ENCODE measurements around the gene PDZRN3. TPM values are rescaled to one million over a fixed set of nuclear protein-coding genes. Genes with fewer than 3 reads are reported as not detected.

Gene PDZRN3
- total and polyA plus RNA-seq, 11 donors = 30.2 to 163 (median 76.7) TPM

GRCh38 chr3:73407577-73407976, 217.2 kb downstream of the PDZRN3 start:
- Histone ChIP-seq H3K4me3 (no peak overlapping the region), H3K4me1 (peaks cover 0 to 48% (median 10%) of the 10 kb centered on the region in 12 donors), H3K27ac (peak overlapping the region in 1 of 12 donors; percentile 58), H3K9me3 (no peaks in the 10 kb centered on the region), H3K36me3 (peaks cover 0 to 11% (median 0%) of the 10 kb centered on the region in 9 donors), H3K27me3 (no peaks in the 10 kb centered on the region)
- TF ChIP-seq CTCF (IDR thresholded peaks at IDR 0.05) (no peak), POLR2A (IDR thresholded peaks at IDR 0.05) (no peak)
- intact Hi-C loops (cut with DNase I) = no loop called here
- ATAC-seq (no peak), DNase-seq (no peak)
- 76 to 85% (median 82%) methylated on average over 2 of the region's 2 CpGs for WGBS, 4 donors

- no peaks in the 10 kb centered on the region for H3K9me3 ChIP-seq
- intact Hi-C loops (cut with DNase I) = no loop called here
- H3K4me1 ChIP-seq = peaks cover 0 to 54% (median 12%) of the 10 kb centered on the region in 12 donors
- DNase-seq (no peak), ATAC-seq (no peak)
- TF ChIP-seq CTCF (IDR thresholded peaks at IDR 0.05) (no peak), POLR2A (IDR thresholded peaks at IDR 0.05) (no peak)
- H3K36me3 ChIP-seq = peaks cover 0 to 14% (median 0%) of the 10 kb centered on the region in 9 donors
- peak overlapping the region in 1 of 12 donors; percentile 58 for H3K27ac ChIP-seq
- no peaks in the 10 kb centered on the region for H3K27me3 ChIP-seq
- WGBS, 4 donors = 53 to 64% (median 61%) methylated on average over 4 of the region's 4 CpGs
- H3K4me3 ChIP-seq = no peak overlapping the region
Observed at GRCh38 chr3:73405853-73406252, 218.9 kb downstream of the PDZRN3 start.

- WGBS, 4 donors = 63 to 82% (median 70%) methylated on average over 4 of the region's 4 CpGs
- Histone ChIP-seq H3K9me3 (no peaks in the 10 kb centered on the region), H3K36me3 (peaks cover 0 to 22% (median 0%) of the 10 kb centered on the region in 9 donors), H3K27ac (peak overlapping the region in 1 of 12 donors; percentile 58), H3K27me3 (no peaks in the 10 kb centered on the region), H3K4me3 (no peak overlapping the region), H3K4me1 (peaks cover 0 to 56% (median 12%) of the 10 kb centered on the region in 12 donors)
- ATAC-seq (no peak), DNase-seq (no peak)
- TF ChIP-seq POLR2A (IDR thresholded peaks at IDR 0.05) (no peak), CTCF (IDR thresholded peaks at IDR 0.05) (no peak)
- intact Hi-C loops (cut with DNase I) = no loop called here
Observed at GRCh38 chr3:73405000-73405399, 219.7 kb downstream of the PDZRN3 start.

GRCh38 chr3:73404435-73404834, 220.3 kb downstream of the PDZRN3 start:
- no peaks in the 10 kb centered on the region for H3K27me3 ChIP-seq
- H3K9me3 ChIP-seq = no peaks in the 10 kb centered on the region
- no peak for ATAC-seq
- intact Hi-C loops (cut with DNase I) = no loop called here
- no peak for DNase-seq
- H3K27ac ChIP-seq = no peak overlapping the region
- 42 to 53% (median 47%) methylated on average over 5 of the region's 5 CpGs for WGBS, 4 donors
- no peak overlapping the region for H3K4me3 ChIP-seq
- H3K4me1 ChIP-seq = peaks cover 0 to 56% (median 12%) of the 10 kb centered on the region in 12 donors
- H3K36me3 ChIP-seq = peaks cover 0 to 28% (median 0%) of the 10 kb centered on the region in 9 donors
- TF ChIP-seq CTCF (IDR thresholded peaks at IDR 0.05) (no peak), POLR2A (IDR thresholded peaks at IDR 0.05) (no peak)

Measured in heart left ventricle (tissue), 16 donors.